ENCODE measurements around the gene KRT37. TPM values are rescaled to one million over a fixed set of nuclear protein-coding genes. Genes with fewer than 3 reads are reported as not detected.
A peak's percentile ranks its signal among the peaks of the same experiment; 100 is the strongest.

Gene KRT37
- polyA plus RNA-seq, 3 donors: not detected

DNA sequence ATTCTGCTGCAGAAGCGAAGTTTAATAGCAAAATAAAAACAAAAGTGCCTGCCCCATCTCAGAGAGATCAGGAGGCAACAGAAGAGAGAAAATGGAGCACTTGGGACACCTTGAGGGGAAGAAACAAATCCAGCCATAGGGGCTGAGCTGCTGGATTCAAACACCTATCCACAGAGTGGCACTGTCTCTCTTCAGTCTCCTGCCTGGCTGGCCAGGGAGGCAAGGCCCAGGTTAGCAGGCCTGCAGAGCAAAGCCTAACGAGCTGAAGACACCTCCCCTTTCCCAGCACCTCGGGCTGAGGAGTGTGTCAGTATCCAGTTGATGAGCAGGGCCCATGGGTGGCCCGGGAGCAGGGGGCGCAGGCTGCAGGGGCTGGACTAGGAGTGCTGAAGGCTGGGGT lies 18.2 kb downstream of the KRT37 start:
- intact Hi-C loops (cut with micrococcal nuclease): no loop called here
- no peak overlapping the region for H3K27ac Mint-ChIP-seq
- no CpG with 5 or more reads among the region's 5 CpGs for WGBS (ENCODE audit: insufficient coverage)

DNA sequence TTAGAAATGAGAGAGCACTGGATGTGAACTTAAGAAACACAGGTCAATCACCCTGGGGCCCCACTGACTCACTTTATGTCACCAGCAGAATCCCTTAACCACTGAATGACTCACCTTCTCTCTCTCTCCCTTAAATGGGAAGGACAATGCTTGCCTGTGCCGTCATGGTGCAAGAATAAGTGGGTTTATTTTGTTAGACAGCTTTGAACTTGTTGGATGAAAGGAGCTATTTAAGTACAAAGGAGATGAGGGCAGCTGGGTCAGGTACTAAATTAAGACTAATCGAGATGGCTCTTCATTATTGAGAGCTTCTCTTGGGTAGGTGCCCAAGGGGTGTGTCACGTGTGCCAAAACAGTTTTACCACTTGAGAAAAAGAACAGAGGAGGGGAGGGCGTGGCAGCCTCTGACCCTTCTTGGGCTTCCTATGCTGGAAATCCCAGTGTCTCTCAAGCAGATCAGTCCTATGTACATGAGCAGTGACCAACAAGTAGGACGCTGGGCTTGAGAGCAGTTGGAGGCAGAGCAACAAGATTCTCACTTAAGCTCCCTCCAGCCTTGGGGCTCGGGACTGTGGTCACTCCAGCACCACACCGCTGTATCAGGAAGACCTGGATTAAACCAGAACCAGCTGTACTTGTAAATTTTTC lies 20.2 kb downstream of the KRT37 start:
- H3K27ac ChIP-seq (ENCODE audit: low read depth in 1 of 2, low read length in 2 of 2): no peak overlapping the region
- peaks cover 0 to 6% of the 10 kb centered on the region in 2 donors for H3K4me1 ChIP-seq (ENCODE audit: control insufficient read depth in 1 of 2, insufficient read depth in 2 of 2, low read length in 2 of 2)
- H2AFZ ChIP-seq (ENCODE audit: insufficient read depth, low read depth, low read length, poor library complexity, severe bottlenecking): no peak overlapping the region
- no peaks in the 10 kb centered on the region for H3K36me3 Mint-ChIP-seq
- no peaks in the 10 kb centered on the region for H3K79me2 ChIP-seq (ENCODE audit: insufficient read depth, low read length)
- peaks cover 9% of the 10 kb centered on the region for H3K4me1 Mint-ChIP-seq
- TF ChIP-seq, protein P1, sequence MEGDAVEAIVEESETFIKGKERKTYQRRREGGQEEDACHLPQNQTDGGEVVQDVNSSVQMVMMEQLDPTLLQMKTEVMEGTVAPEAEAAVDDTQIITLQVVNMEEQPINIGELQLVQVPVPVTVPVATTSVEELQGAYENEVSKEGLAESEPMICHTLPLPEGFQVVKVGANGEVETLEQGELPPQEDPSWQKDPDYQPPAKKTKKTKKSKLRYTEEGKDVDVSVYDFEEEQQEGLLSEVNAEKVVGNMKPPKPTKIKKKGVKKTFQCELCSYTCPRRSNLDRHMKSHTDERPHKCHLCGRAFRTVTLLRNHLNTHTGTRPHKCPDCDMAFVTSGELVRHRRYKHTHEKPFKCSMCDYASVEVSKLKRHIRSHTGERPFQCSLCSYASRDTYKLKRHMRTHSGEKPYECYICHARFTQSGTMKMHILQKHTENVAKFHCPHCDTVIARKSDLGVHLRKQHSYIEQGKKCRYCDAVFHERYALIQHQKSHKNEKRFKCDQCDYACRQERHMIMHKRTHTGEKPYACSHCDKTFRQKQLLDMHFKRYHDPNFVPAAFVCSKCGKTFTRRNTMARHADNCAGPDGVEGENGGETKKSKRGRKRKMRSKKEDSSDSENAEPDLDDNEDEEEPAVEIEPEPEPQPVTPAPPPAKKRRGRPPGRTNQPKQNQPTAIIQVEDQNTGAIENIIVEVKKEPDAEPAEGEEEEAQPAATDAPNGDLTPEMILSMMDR (IDR thresholded peaks at IDR 0.05): no peak
- peak; percentile 17 to 66 (median 24) for DNase-seq
- H3K9me3 Mint-ChIP-seq: no peaks in the 10 kb centered on the region
- H3K27ac Mint-ChIP-seq: peak overlapping the region in 2 of 7 donors; percentile 1 to 82
- H3K9me3 ChIP-seq (replicated peaks in 1 of 2; ENCODE audit: control insufficient read depth in 1 of 2, insufficient read depth in 1 of 2, low read length in 2 of 2): no peaks in the 10 kb centered on the region
- H3K27me3 ChIP-seq (ENCODE audit: control insufficient read depth in 2 of 2, insufficient read depth in 2 of 2, low read length in 2 of 2): no peaks in the 10 kb centered on the region
- no peak overlapping the region for H3K4me2 ChIP-seq (replicated peaks; ENCODE audit: extremely low read depth, low read length, poor library complexity, severe bottlenecking)
- H3K4me3 ChIP-seq (replicated peaks in 1 of 3; ENCODE audit: low read depth in 2 of 3, low read length in 3 of 3): no peak overlapping the region
- WGBS (ENCODE audit: insufficient coverage): 75% methylated on average over 5 of the region's 7 CpGs
- no peaks in the 10 kb centered on the region for H3K36me3 ChIP-seq (replicated peaks in 1 of 2; ENCODE audit: control insufficient read depth in 1 of 2, insufficient read depth in 2 of 2, low read length in 2 of 2)
- no peak overlapping the region for H3K9ac ChIP-seq (ENCODE audit: insufficient read depth, low read length, poor library complexity, severe bottlenecking)
- intact Hi-C loops (cut with micrococcal nuclease): no loop called here
- H4K20me1 ChIP-seq (ENCODE audit: insufficient read depth, low read length): no peaks in the 10 kb centered on the region
- no peak overlapping the region for H3K4me3 Mint-ChIP-seq
- H3K27me3 Mint-ChIP-seq (ENCODE audit: low read depth in 3 of 3): peaks cover 3 to 8% (median 6%) of the 10 kb centered on the region in 3 donors

More for the DNA sequence above, 18.2 kb downstream of the KRT37 start:
- H3K27me3 Mint-ChIP-seq (ENCODE audit: low read depth in 3 of 3): peaks cover 2 to 7% (median 6%) of the 10 kb centered on the region in 3 donors
- Histone ChIP-seq H3K79me2 (ENCODE audit: insufficient read depth, low read length) (no peaks in the 10 kb centered on the region), H3K4me2 (replicated peaks; ENCODE audit: extremely low read depth, low read length, poor library complexity, severe bottlenecking) (no peak overlapping the region), H3K27me3 (ENCODE audit: control insufficient read depth in 2 of 2, insufficient read depth in 2 of 2, low read length in 2 of 2) (no peaks in the 10 kb centered on the region), H3K36me3 (replicated peaks in 1 of 2; ENCODE audit: control insufficient read depth in 1 of 2, insufficient read depth in 2 of 2, low read length in 2 of 2) (no peaks in the 10 kb centered on the region), H3K9ac (ENCODE audit: insufficient read depth, low read length, poor library complexity, severe bottlenecking) (no peak overlapping the region), H3K9me3 (replicated peaks in 1 of 2; ENCODE audit: control insufficient read depth in 1 of 2, insufficient read depth in 1 of 2, low read length in 2 of 2) (no peaks in the 10 kb centered on the region), H3K4me3 (replicated peaks in 1 of 3; ENCODE audit: low read depth in 2 of 3, low read length in 3 of 3) (no peak overlapping the region), H4K20me1 (ENCODE audit: insufficient read depth, low read length) (no peaks in the 10 kb centered on the region), H2AFZ (ENCODE audit: insufficient read depth, low read depth, low read length, poor library complexity, severe bottlenecking) (no peak overlapping the region), H3K4me1 (ENCODE audit: control insufficient read depth in 1 of 2, insufficient read depth in 2 of 2, low read length in 2 of 2) (peaks cover 0 to 6% of the 10 kb centered on the region in 2 donors), H3K27ac (ENCODE audit: low read depth in 1 of 2, low read length in 2 of 2) (no peak overlapping the region)
- no peak for DNase-seq
- no peaks in the 10 kb centered on the region for H3K9me3 Mint-ChIP-seq
- H3K36me3 Mint-ChIP-seq: no peaks in the 10 kb centered on the region
- peaks cover 9% of the 10 kb centered on the region for H3K4me1 Mint-ChIP-seq
- TF ChIP-seq, protein P1 (IDR thresholded peaks at IDR 0.05): no peak
- no peak overlapping the region for H3K4me3 Mint-ChIP-seq
